ENCODE measurements around the gene RANBP10. TPM values are rescaled to one million over a fixed set of nuclear protein-coding genes. Genes with fewer than 3 reads are reported as not detected.
"Not testable (repeated sequence)": the region's sequence is repeated elsewhere in the genome, so short reads cannot be mapped to it uniquely, and the experiment has no call there.

The RANBP10 gene
- total RNA-seq, 1 donor from 2014 or later = 11.1 TPM

- intact Hi-C loops (cut with DNase I) = no loop called here
- ATAC-seq (no peak), DNase-seq (ENCODE audit: missing footprints) (no peak)
These were observed 46.0 kb downstream of the RANBP10 start for GRCh38 chr16:67760206-67760955.

- ATAC-seq (no peak), DNase-seq (ENCODE audit: missing footprints) (no peak)
- intact Hi-C loops (cut with DNase I) = no loop called here
These were observed 47.4 kb downstream of the RANBP10 start for GRCh38 chr16:67758966-67759365.

- ATAC-seq (no peak), DNase-seq (ENCODE audit: missing footprints) (no peak)
- intact Hi-C loops (cut with DNase I) = no loop called here
These were observed 48.4 kb downstream of the RANBP10 start for GRCh38 chr16:67758006-67758405.

GRCh38 chr16:67752641-67753040 is 53.7 kb downstream of the RANBP10 start:
- ATAC-seq (no peak), DNase-seq (ENCODE audit: missing footprints) (no peak)
- intact Hi-C loops (cut with DNase I) = no loop called here

- intact Hi-C loops (cut with DNase I); ATAC-seq: not testable (repeated sequence)
These were observed 55.0 kb downstream of the RANBP10 start for GRCh38 chr16:67751331-67751730.

GRCh38 chr16:67750466-67750865 is 55.9 kb downstream of the RANBP10 start:
- intact Hi-C loops (cut with DNase I) = no loop called here
- DNase-seq (ENCODE audit: missing footprints) (no peak), ATAC-seq (no peak)

More at GRCh38 chr16:67751331-67751730, 55.0 kb downstream of the RANBP10 start:
- DNase-seq (ENCODE audit: missing footprints) = not testable (repeated sequence)

- ATAC-seq (no peak), DNase-seq (ENCODE audit: missing footprints) (no peak)
- intact Hi-C loops (cut with DNase I) = no loop called here
These were observed 56.8 kb downstream of the RANBP10 start for GRCh38 chr16:67749436-67750078.

GRCh38 chr16:67748834-67749233 is 57.5 kb downstream of the RANBP10 start:
- intact Hi-C loops (cut with DNase I) = no loop called here
- no peak for DNase-seq (ENCODE audit: missing footprints)
- ATAC-seq = no peak

- DNase-seq (ENCODE audit: missing footprints) (no peak), ATAC-seq (no peak)
- intact Hi-C loops (cut with DNase I) = no loop called here
These were observed 59.5 kb downstream of the RANBP10 start for GRCh38 chr16:67746846-67747245.

GRCh38 chr16:67741118-67741517 is 65.2 kb downstream of the RANBP10 start:
- intact Hi-C loops (cut with DNase I) = no loop called here
- no peak for DNase-seq (ENCODE audit: missing footprints)
- no peak for ATAC-seq

- DNase-seq (ENCODE audit: missing footprints) (no peak), ATAC-seq (no peak)
- intact Hi-C loops (cut with DNase I) = no loop called here
These were observed 66.0 kb downstream of the RANBP10 start for GRCh38 chr16:67740391-67740790.

- DNase-seq (ENCODE audit: missing footprints) = no peak
- intact Hi-C loops (cut with DNase I) = no loop called here
- ATAC-seq = no peak
These were observed 69.5 kb downstream of the RANBP10 start for GRCh38 chr16:67736858-67737257.

- ATAC-seq (no peak), DNase-seq (ENCODE audit: missing footprints) (no peak)
- intact Hi-C loops (cut with DNase I) = no loop called here
These were observed 71.6 kb downstream of the RANBP10 start for GRCh38 chr16:67734731-67735201.

- ATAC-seq (no peak), DNase-seq (ENCODE audit: missing footprints) (no peak)
- intact Hi-C loops (cut with DNase I) = no loop called here
These were observed 72.5 kb downstream of the RANBP10 start for GRCh38 chr16:67733734-67734470.

GRCh38 chr16:67731753-67732095 is 74.6 kb downstream of the RANBP10 start:
- intact Hi-C loops (cut with DNase I) = no loop called here
- DNase-seq (ENCODE audit: missing footprints) (no peak), ATAC-seq (no peak)

- ATAC-seq (no peak), DNase-seq (ENCODE audit: missing footprints) (no peak)
- intact Hi-C loops (cut with DNase I) = no loop called here
These were observed 75.1 kb downstream of the RANBP10 start for GRCh38 chr16:67731071-67731752.

- DNase-seq (ENCODE audit: missing footprints) = no peak
- ATAC-seq = no peak
- intact Hi-C loops (cut with DNase I) = no loop called here
These were observed 76.0 kb downstream of the RANBP10 start for GRCh38 chr16:67730326-67730725.

- DNase-seq (ENCODE audit: missing footprints) (no peak), ATAC-seq (no peak)
- intact Hi-C loops (cut with DNase I) = no loop called here
These were observed 76.6 kb downstream of the RANBP10 start for GRCh38 chr16:67729636-67730248.

Data from Right ventricle myocardium inferior (tissue), 1 donor.